PFSK-1 (cell line): ENCODE results near the gene TBC1D22A.

Experiments used
- FOXP2 ChIP-seq: optimal IDR thresholded peaks from 2 replicates; pipeline ENCODE3; 2011; ENCODE audit warnings: borderline replicate concordance, control low read depth, inconsistent platforms; ENCODE audit not compliant: insufficient read depth; ENCODE audit errors: extremely low read length, extremely low read depth
- POLR2AphosphoS5 ChIP-seq: IDR thresholded peaks from 2 replicates; pipeline ENCODE4 v1.6.1; 2012; ENCODE audit warnings: low read depth, mild to moderate bottlenecking, control low read depth, low read length, moderate library complexity
- SIN3A ChIP-seq: IDR thresholded peaks from 2 replicates; pipeline ENCODE4 v1.6.1; 2012; ENCODE audit warnings: mild to moderate bottlenecking, low read length, moderate library complexity, borderline replicate concordance; ENCODE audit not compliant: insufficient read depth
- TAF1 ChIP-seq: IDR thresholded peaks from 2 replicates; pipeline ENCODE4 v1.6.1; 2012; ENCODE audit warnings: low read length, control low read depth, borderline replicate concordance; ENCODE audit not compliant: insufficient read depth
- TF ChIP-seq, protein P1 (sequence below), 2 experiments: IDR thresholded peaks; 2 replicates each; pipeline versions ENCODE4 v1.6.1 to v1.8.0; 2011 to 2012; ENCODE audit warnings: low read depth in 2 of 2, low read length in 2 of 2, control low read depth in 1 of 2, inconsistent platforms in 1 of 2, mild to moderate bottlenecking in 1 of 2, moderate library complexity in 1 of 2; ENCODE audit not compliant: insufficient read depth in 1 of 2

TBC1D22A gene

DNA sequence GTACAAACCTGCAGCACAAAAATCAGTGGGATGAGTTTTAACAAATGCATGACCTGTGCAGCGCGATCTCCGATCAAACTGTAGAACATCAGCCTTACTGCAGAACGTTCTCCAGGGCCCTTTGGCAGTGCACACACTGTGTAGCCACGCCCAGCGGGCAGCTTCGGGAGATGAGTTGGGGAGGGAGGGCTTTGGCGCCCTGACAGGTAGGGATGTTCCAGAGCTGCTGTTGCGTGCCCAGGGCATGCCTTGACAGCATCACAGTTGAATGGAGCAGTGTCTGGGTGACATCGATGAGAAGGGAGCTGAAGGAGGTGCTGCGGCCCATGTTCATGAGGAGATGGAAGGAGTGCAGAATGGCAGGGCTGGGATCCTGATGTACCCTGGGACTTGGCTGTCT, 80.2 kb downstream of the TBC1D22A start:
- TF ChIP-seq, protein P1, sequence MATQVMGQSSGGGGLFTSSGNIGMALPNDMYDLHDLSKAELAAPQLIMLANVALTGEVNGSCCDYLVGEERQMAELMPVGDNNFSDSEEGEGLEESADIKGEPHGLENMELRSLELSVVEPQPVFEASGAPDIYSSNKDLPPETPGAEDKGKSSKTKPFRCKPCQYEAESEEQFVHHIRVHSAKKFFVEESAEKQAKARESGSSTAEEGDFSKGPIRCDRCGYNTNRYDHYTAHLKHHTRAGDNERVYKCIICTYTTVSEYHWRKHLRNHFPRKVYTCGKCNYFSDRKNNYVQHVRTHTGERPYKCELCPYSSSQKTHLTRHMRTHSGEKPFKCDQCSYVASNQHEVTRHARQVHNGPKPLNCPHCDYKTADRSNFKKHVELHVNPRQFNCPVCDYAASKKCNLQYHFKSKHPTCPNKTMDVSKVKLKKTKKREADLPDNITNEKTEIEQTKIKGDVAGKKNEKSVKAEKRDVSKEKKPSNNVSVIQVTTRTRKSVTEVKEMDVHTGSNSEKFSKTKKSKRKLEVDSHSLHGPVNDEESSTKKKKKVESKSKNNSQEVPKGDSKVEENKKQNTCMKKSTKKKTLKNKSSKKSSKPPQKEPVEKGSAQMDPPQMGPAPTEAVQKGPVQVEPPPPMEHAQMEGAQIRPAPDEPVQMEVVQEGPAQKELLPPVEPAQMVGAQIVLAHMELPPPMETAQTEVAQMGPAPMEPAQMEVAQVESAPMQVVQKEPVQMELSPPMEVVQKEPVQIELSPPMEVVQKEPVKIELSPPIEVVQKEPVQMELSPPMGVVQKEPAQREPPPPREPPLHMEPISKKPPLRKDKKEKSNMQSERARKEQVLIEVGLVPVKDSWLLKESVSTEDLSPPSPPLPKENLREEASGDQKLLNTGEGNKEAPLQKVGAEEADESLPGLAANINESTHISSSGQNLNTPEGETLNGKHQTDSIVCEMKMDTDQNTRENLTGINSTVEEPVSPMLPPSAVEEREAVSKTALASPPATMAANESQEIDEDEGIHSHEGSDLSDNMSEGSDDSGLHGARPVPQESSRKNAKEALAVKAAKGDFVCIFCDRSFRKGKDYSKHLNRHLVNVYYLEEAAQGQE (IDR thresholded peaks at IDR 0.05; ENCODE audit: insufficient read depth in 1 of 2, low read depth in 2 of 2, low read length in 2 of 2): no peak
- TF ChIP-seq FOXP2 (no peak), TAF1 (no peak), SIN3A (no peak), POLR2AphosphoS5 (no peak)

DNA sequence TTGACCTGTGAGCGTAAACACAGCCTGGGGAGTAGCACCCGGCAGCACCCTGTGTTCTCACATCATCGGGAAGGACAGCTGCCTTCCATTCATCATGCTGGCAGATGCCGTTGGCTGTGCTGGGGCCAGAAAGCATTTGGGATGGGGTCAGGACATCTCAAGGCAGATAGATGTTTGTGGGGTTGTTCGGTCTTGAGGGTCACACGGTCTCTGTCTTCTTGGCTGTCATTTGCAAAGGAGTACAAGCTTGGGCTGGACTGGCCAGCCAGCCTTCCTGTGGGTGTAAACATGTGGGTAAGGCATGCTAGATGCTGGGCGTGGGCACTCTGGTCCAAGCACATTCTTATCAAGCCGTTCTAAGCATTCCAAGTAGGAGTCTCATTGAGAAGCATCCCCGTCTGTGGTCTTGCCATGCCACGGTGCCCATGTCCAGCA, 81.4 kb downstream of the TBC1D22A start:
- TF ChIP-seq FOXP2: no peak
- TF ChIP-seq SIN3A: no peak
- no peak for TF ChIP-seq POLR2AphosphoS5
- TF ChIP-seq, protein P1 (IDR thresholded peaks at IDR 0.05; ENCODE audit: insufficient read depth in 1 of 2, low read depth in 2 of 2, low read length in 2 of 2): no peak
- TF ChIP-seq TAF1: no peak

DNA sequence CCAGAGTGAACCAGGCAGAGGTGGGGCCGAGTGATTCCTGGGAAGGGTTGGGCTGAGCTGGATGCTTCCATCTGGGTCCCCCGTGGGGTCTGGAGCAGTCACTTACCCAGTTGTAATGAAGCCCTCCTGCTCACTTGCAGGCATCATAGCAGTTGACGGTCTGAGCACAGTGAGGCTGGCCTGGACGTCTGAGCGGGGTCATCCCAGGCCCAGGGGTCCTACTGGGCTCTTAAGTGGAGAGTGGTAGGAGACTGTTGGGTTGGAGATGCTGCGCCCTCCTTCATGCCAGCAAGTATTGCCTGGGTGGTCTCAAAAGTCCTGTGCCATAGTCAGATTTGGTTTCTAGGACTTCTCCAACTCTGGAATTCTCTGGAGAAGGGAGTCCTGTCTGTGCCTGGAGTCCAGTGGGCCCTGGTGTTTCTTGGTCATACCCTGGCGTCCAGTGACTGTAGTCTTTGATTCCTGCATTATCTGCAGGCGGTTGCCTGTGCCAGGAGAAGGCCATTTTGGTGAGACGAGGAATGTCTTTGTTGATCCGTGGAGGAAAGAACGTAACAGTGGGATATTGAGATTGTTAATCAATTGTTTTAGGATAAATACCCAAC, 82.3 kb downstream of the TBC1D22A start:
- TF ChIP-seq TAF1: no peak
- no peak for TF ChIP-seq FOXP2
- TF ChIP-seq, protein P1 (IDR thresholded peaks at IDR 0.05; ENCODE audit: insufficient read depth in 1 of 2, low read depth in 2 of 2, low read length in 2 of 2): no peak
- no peak for TF ChIP-seq POLR2AphosphoS5
- no peak for TF ChIP-seq SIN3A

DNA sequence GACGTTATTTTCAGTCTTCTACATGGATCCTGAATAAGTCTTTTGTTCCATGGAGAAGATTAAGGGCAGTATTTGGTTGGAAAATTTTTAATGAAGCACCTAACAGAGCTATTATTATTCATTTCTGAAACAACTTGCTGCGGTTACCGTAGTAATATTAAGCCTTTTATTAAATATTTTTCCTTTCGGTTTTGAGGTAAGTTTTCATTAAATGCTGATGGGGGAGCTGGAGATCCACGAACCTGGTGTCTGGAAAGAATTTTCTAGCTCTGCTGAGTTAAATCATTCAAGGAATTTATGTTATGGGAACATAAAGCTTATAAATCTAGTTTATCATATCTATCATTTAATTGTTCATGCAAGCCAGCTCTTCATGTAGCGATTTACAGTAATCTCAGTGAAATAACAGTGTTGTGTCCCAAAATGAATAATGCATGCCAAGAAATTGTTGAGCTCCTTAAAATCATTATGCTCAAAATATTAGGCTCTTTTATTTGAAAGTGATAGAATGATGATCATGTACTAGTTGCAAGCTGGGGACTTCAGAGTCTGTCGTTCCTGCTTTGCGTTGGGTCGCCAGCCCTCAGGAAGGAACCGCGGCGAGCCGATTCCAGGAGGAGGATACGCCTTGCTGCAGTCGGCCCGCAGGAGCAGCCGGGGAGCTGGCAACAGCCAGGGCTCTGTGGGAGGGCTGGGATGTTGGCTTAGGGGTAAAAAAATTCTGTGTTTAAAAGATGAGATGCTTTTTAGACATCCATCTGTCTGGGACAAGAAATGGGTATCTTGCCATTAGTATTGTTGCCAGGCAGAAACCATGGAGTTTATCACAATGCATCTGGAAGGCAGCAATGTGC, 83.1 kb downstream of the TBC1D22A start:
- TF ChIP-seq FOXP2 (no peak), TAF1 (no peak), SIN3A (no peak), POLR2AphosphoS5 (no peak)
- TF ChIP-seq, protein P1 (IDR thresholded peaks at IDR 0.05; ENCODE audit: insufficient read depth in 1 of 2, low read depth in 2 of 2, low read length in 2 of 2): no peak
